Measurements from ENCODE around the gene IFNLR1. TPM values are rescaled to one million over a fixed set of nuclear protein-coding genes. Genes with fewer than 3 reads are reported as not detected.

The IFNLR1 gene
- total RNA-seq, 4 donors from 2014 or later, result 9.1 to 38.2 (median 36.1) TPM

- peaks cover 0 to 4% (median 0%) of the 10 kb centered on the region in 4 donors for H3K4me1 ChIP-seq
- H3K27ac ChIP-seq, result peak overlapping the region in 3 of 4 donors; percentile 29 to 87 (median 86)
- TF ChIP-seq POLR2A (IDR thresholded peaks at IDR 0.05), result peak in 1 of 2 donors; percentile 48
- TF ChIP-seq CTCF (IDR thresholded peaks at IDR 0.05), result no peak
- DNase-seq, result peak in 2 of 3 donors; percentile 78 to 90
- no peaks in the 10 kb centered on the region for H3K36me3 ChIP-seq
- H3K27me3 ChIP-seq, result no peaks in the 10 kb centered on the region
- peak overlapping the region in 2 of 4 donors; percentile 21 to 32 for H3K4me3 ChIP-seq
- no peaks in the 10 kb centered on the region for H3K9me3 ChIP-seq
These were observed 37.2 kb downstream of the IFNLR1 start for GRCh38 chr1:24149866-24150233.

- Histone ChIP-seq H3K9me3 (no peaks in the 10 kb centered on the region), H3K27ac (no peak overlapping the region), H3K27me3 (no peaks in the 10 kb centered on the region), H3K4me3 (no peak overlapping the region), H3K4me1 (peaks cover 0 to 10% (median 2%) of the 10 kb centered on the region in 4 donors), H3K36me3 (no peaks in the 10 kb centered on the region)
- no peak for DNase-seq
- TF ChIP-seq CTCF (IDR thresholded peaks at IDR 0.05) (no peak), POLR2A (IDR thresholded peaks at IDR 0.05) (no peak)
These were observed 39.3 kb downstream of the IFNLR1 start for GRCh38 chr1:24147816-24148215.

- Histone ChIP-seq H3K27ac (no peak overlapping the region), H3K4me1 (peaks cover 0 to 10% (median 2%) of the 10 kb centered on the region in 4 donors), H3K27me3 (no peaks in the 10 kb centered on the region), H3K9me3 (no peaks in the 10 kb centered on the region), H3K36me3 (no peaks in the 10 kb centered on the region), H3K4me3 (no peak overlapping the region)
- no peak for DNase-seq
- TF ChIP-seq CTCF (IDR thresholded peaks at IDR 0.05) (no peak), POLR2A (IDR thresholded peaks at IDR 0.05) (no peak)
These were observed 39.9 kb downstream of the IFNLR1 start for GRCh38 chr1:24147194-24147593.

GRCh38 chr1:24142546-24143534 lies 44.2 kb downstream of the IFNLR1 start, which contains the start of gene IL22RA1:
IL22RA1 (minus strand) TSS chr1:24143140; CDS start chr1:24143082, 58 bp downstream.
- DNase-seq, result peak in 2 of 3 donors; percentile 89 to 93

More at GRCh38 chr1:24142546-24143534, 44.2 kb downstream of the IFNLR1 start, which contains the start of gene IL22RA1:
- H3K4me1 ChIP-seq, result peaks cover 0 to 6% (median 2%) of the 10 kb centered on the region in 4 donors
- TF ChIP-seq CTCF (IDR thresholded peaks at IDR 0.05), result peak in 1 of 6 experiments; percentile 10
- peak; percentile 78 to 92 for TF ChIP-seq POLR2A (IDR thresholded peaks at IDR 0.05)
- peak within 1 kb of the TSS in 3 of 4 donors; percentile 40 to 80 (median 65) for H3K4me3 ChIP-seq
- H3K27ac ChIP-seq, result peak within 1 kb of the TSS in 3 of 4 donors; percentile 57 to 95 (median 83)
- H3K27me3 ChIP-seq, result no peaks in the 10 kb centered on the region
- no peaks in the 10 kb centered on the region for H3K9me3 ChIP-seq
- H3K36me3 ChIP-seq, result peaks cover 0 to under 1% (median 0%) of the 10 kb centered on the region in 3 donors

All from Peyer's patch (tissue), 4 donors.